Stimulated activated naive B cell treated with anti-CD40 and anti-IgM and Interleukin-4, amounts not matched to agents 10 μg/mL and 1 μg/mL and 100 μg/mL, for 72 hours (primary cell): Measurements from ENCODE around the gene RCSD1.

Source experiments
- ATAC-seq, 2 donors: fragments of 150-1000 bp; cut with Tn5 transposase; replicated peaks; 2 replicates each; pipeline ENCODE4 v1.10.0; 2021; ENCODE audit warnings: moderate library complexity in 1 of 2
- DNase-seq: peaks from one replicate; pipeline ENCODE4 v3.0.0; 2021
- H3K27ac Mint-ChIP-seq: one replicate; pipeline ENCODE4 v1.8.0; 2022; ENCODE audit warnings: mild to moderate bottlenecking, mixed read lengths
- H3K27me3 Mint-ChIP-seq, 2 donors: one replicate each; pipeline ENCODE4 v1.8.0; 2022; ENCODE audit warnings: mixed read lengths in 2 of 2
- H3K36me3 Mint-ChIP-seq, 2 donors: one replicate each; pipeline ENCODE4 v1.8.0; 2022; ENCODE audit warnings: mixed read lengths in 2 of 2, mild to moderate bottlenecking in 1 of 2
- H3K4me1 Mint-ChIP-seq, 2 donors: one replicate each; pipeline ENCODE4 v1.8.0; 2022; ENCODE audit warnings: mixed read lengths in 2 of 2, mild to moderate bottlenecking in 1 of 2
- H3K4me3 Mint-ChIP-seq, 2 donors: one replicate each; pipeline ENCODE4 v1.8.0; 2022; ENCODE audit warnings: mild to moderate bottlenecking in 2 of 2, mixed read lengths in 2 of 2, moderate library complexity in 1 of 2
- H3K9me3 Mint-ChIP-seq, 2 donors: one replicate each; pipeline ENCODE4 v1.8.0; 2022; ENCODE audit warnings: mixed read lengths in 2 of 2, mild to moderate bottlenecking in 1 of 2

RCSD1 gene

GRCh38 chr1:167627615-167627864 is 2.5 kb upstream of the RCSD1 start:
- H3K27me3 Mint-ChIP-seq: no peaks in the 10 kb centered on the region
- peaks cover 50 to 79% of the 10 kb centered on the region in 2 donors for H3K4me1 Mint-ChIP-seq
- peak; percentile 43 to 46 for ATAC-seq
- H3K9me3 Mint-ChIP-seq: peaks cover 0 to 3% of the 10 kb centered on the region in 2 donors
- DNase-seq: no peak
- peak overlapping the region; percentile 92 to 98 for H3K4me3 Mint-ChIP-seq
- peaks cover 7 to 15% of the 10 kb centered on the region in 2 donors for H3K36me3 Mint-ChIP-seq
- peak overlapping the region; percentile 96 for H3K27ac Mint-ChIP-seq

GRCh38 chr1:167627865-167628641 is 2.0 kb upstream of the RCSD1 start:
- DNase-seq (peak; percentile 72), ATAC-seq (peak; percentile 77 to 79)
- Mint-ChIP-seq H3K27me3 (no peaks in the 10 kb centered on the region), H3K9me3 (peaks cover 0 to 3% of the 10 kb centered on the region in 2 donors), H3K27ac (peak overlapping the region; percentile 96), H3K4me3 (peak overlapping the region; percentile 92 to 98), H3K4me1 (peaks cover 49 to 79% of the 10 kb centered on the region in 2 donors), H3K36me3 (peaks cover 8 to 17% of the 10 kb centered on the region in 2 donors)

DNA sequence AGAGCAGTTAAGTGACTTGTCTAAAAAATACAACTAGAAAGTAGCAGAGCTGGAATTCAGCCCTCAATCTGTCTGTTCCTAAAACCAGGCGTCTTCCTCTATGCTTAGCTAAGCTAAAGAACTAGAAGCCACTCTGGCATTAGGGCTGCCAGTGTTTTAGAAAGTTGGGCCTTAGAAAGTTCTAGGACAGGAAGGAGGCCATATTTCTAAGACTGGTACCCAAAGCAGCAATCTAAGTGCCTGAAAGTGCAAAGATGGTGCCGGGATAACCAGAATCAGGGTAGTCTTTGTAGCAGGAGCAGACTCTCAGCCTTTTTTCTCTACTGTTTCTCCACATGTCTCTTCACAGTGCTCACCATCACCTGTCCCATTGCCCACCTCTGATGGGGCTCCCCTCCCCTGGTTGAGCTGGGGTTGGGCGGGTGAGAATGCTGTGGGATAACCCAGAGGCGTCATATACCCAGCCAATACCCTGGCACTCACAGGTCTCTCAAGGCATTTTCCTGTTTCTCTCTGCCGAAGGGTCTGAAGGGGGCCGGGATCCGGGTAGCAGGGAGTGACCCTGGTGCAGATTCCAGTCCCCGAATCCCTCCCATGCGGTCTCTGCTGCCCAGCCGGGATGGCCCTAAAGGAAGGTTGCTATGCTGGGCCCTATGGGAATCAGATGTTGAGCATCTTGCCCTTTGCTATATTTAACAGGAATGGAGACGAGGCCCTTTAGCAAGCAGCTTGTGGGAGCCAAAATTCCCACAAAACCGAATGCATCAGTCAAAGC is 1.1 kb upstream of the RCSD1 start:
- peaks cover 12 to 26% of the 10 kb centered on the region in 2 donors for H3K36me3 Mint-ChIP-seq
- ATAC-seq: no peak
- no peak for DNase-seq
- H3K4me1 Mint-ChIP-seq: peaks cover 51 to 80% of the 10 kb centered on the region in 2 donors
- peak overlapping the region; percentile 92 to 98 for H3K4me3 Mint-ChIP-seq
- H3K27me3 Mint-ChIP-seq: no peaks in the 10 kb centered on the region
- H3K9me3 Mint-ChIP-seq: peaks cover 0 to 3% of the 10 kb centered on the region in 2 donors
- H3K27ac Mint-ChIP-seq: peak overlapping the region; percentile 97

DNA sequence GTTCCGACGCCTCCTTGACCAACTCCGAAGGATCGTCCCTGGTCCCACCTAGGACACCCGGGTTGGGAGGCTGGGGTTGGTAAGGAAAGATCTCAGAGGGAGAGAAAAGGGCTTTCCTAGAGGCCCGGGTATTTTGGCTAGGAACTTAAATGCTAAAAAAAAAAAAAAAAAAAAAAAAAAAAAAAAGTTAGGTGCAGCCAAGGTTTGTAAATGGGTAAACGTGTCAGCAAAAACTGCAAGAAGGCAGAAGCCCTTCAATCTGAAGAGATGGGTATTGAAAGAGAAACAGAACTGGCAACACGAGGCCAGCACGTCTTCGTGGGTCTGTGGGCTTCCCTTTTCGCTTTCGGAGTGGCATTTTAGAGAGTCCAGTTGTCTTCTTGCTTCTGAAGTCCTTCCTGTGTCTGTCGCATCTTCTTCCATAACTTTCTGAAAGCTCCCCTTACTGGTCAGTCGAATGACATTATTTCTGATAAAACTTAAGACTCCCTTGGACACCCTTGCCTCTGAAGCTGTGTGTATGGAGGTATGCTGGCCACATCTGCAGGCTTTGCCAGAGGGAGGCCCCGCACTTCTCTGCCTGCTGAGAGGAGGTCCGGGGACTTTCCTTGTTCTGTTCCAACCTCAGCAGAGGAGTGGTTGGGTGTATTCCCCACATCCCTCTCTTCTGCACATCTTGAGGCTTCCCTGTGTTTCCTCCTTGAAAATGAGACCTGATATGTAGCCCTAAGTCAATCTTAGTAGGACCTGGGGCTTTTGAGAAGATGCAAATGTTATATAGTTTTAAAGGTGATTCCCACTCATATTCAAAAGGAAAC is 745 bp downstream of the RCSD1 start:
- H3K4me1 Mint-ChIP-seq: peaks cover 51 to 84% of the 10 kb centered on the region in 2 donors
- peak overlapping the region; percentile 97 for H3K27ac Mint-ChIP-seq
- peak overlapping the region; percentile 86 to 98 for H3K4me3 Mint-ChIP-seq
- H3K9me3 Mint-ChIP-seq: no peaks in the 10 kb centered on the region
- H3K27me3 Mint-ChIP-seq: no peaks in the 10 kb centered on the region
- no peak for DNase-seq
- peaks cover 13 to 39% of the 10 kb centered on the region in 2 donors for H3K36me3 Mint-ChIP-seq
- peak; percentile 15 to 25 for ATAC-seq

DNA sequence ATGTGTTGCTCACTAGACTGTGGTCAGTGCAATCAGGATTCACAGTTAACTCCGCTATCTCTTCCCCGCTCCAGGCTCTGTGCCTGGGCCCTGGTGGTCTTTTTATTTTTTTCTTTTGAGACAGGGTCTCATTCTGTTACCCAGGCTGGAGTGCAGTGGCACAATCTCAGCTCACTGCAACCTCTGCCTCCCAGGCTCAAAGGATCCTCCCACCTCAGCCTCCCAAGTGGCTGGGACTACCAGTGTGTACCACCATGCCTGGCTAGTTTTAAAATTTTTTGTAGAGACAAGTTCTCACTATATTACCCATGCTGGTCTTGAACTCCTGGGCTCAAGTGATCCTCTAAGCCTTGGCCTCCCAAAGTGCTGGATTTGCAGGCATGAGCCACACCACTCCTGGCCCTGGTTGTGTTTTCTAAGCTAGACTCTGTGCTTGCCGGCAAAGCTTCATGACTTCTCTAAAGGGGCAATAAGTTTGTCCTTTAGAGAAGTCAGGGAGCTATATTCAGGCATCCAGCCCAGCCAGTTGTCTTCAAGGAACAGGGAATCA is 1.4 kb downstream of the RCSD1 start:
- Mint-ChIP-seq H3K4me3 (peak overlapping the region; percentile 86 to 98), H3K9me3 (no peaks in the 10 kb centered on the region), H3K36me3 (peaks cover 13 to 39% of the 10 kb centered on the region in 2 donors), H3K27me3 (no peaks in the 10 kb centered on the region), H3K27ac (peak overlapping the region; percentile 97), H3K4me1 (peaks cover 53 to 86% of the 10 kb centered on the region in 2 donors)
- ATAC-seq (no peak), DNase-seq (no peak)

- H3K9me3 Mint-ChIP-seq: no peaks in the 10 kb centered on the region
- peak overlapping the region; percentile 86 to 98 for H3K4me3 Mint-ChIP-seq
- peaks cover 59 to 92% of the 10 kb centered on the region in 2 donors for H3K4me1 Mint-ChIP-seq
- ATAC-seq: peak in 1 of 2 donors; percentile 14
- no peak for DNase-seq
- peak overlapping the region; percentile 97 for H3K27ac Mint-ChIP-seq
- peaks cover 13 to 44% of the 10 kb centered on the region in 2 donors for H3K36me3 Mint-ChIP-seq
- no peaks in the 10 kb centered on the region for H3K27me3 Mint-ChIP-seq
Measured at GRCh38 chr1:167631936-167632614, 2.0 kb downstream of the RCSD1 start.

DNA sequence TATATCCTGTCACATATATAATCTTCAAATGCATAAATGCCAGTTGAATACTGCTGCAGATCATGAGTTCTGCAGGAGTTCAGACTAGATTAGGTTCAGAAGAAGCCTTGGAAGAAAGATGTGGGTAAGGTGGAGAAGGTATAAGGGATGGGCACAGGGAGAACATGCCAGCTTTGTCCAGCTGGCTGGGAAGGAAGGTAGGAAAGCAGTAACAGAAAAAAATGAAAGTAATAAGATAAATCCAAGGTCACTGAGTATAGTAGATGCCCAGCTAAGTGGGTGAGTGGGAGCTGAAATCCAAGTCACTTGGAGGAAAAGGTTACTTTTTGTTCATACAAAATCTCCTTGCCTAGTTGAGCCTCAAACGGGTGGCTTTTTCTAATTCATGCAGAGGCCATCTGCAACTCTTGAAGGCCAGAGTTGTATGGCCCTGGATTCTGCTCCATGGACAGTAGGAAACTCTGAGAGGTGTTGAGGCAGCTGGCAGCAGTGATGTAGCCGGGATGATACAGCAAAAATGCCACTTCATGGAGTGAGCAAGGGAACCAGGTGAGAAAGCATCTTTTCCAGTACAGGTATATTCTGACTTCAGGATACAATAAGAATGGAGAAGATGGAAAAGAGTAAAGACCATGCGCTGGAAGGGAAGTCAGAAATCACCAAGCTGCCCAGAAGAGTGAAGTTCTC is 3.4 kb downstream of the RCSD1 start:
- no peak for DNase-seq
- peak overlapping the region; percentile 17 to 75 for H3K4me3 Mint-ChIP-seq
- peaks cover 16 to 52% of the 10 kb centered on the region in 2 donors for H3K36me3 Mint-ChIP-seq

DNA sequence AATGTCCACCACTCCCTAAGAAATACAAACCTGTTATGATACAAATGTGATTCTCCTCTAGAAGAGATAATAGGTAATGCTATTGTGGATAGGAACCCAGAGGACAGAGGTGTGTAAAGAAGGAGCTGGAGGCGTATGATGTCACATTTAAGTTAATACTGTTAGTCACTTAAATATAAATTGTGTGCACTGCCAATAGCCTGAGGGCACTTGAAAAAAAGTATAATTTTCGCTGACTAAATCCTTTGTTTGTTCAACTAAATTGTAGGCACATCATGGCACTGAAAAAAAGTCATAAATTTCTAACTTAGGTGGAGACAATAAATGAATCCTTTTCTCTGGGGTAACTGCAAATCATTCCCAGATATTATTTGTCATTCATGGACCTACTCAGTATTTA is 4.4 kb downstream of the RCSD1 start:
- Mint-ChIP-seq H3K9me3 (no peaks in the 10 kb centered on the region), H3K4me1 (peaks cover 54 to 93% of the 10 kb centered on the region in 2 donors), H3K36me3 (peaks cover 16 to 57% of the 10 kb centered on the region in 2 donors), H3K4me3 (peak overlapping the region; percentile 12 to 69), H3K27me3 (no peaks in the 10 kb centered on the region), H3K27ac (peak overlapping the region; percentile 92)
- DNase-seq: no peak
- no peak for ATAC-seq

More for the DNA sequence above, 3.4 kb downstream of the RCSD1 start:
- Mint-ChIP-seq H3K9me3 (no peaks in the 10 kb centered on the region), H3K4me1 (peaks cover 58 to 93% of the 10 kb centered on the region in 2 donors), H3K27ac (peak overlapping the region; percentile 87), H3K27me3 (no peaks in the 10 kb centered on the region)
- no peak for ATAC-seq

GRCh38 chr1:167635156-167635648 is 5.2 kb downstream of the RCSD1 start:
- Mint-ChIP-seq H3K36me3 (peaks cover 18 to 58% of the 10 kb centered on the region in 2 donors), H3K27ac (peak overlapping the region; percentile 86), H3K27me3 (no peaks in the 10 kb centered on the region), H3K4me1 (peaks cover 51 to 96% of the 10 kb centered on the region in 2 donors), H3K9me3 (no peaks in the 10 kb centered on the region), H3K4me3 (no peak overlapping the region)
- ATAC-seq: no peak
- no peak for DNase-seq

GRCh38 chr1:167635941-167636340 is 5.9 kb downstream of the RCSD1 start:
- H3K27me3 Mint-ChIP-seq: no peaks in the 10 kb centered on the region
- H3K9me3 Mint-ChIP-seq: no peaks in the 10 kb centered on the region
- no peak overlapping the region for H3K4me3 Mint-ChIP-seq
- peaks cover 22 to 57% of the 10 kb centered on the region in 2 donors for H3K36me3 Mint-ChIP-seq
- DNase-seq (no peak), ATAC-seq (no peak)
- H3K27ac Mint-ChIP-seq: peak overlapping the region; percentile 63
- H3K4me1 Mint-ChIP-seq: peaks cover 55 to 100% of the 10 kb centered on the region in 2 donors

DNA sequence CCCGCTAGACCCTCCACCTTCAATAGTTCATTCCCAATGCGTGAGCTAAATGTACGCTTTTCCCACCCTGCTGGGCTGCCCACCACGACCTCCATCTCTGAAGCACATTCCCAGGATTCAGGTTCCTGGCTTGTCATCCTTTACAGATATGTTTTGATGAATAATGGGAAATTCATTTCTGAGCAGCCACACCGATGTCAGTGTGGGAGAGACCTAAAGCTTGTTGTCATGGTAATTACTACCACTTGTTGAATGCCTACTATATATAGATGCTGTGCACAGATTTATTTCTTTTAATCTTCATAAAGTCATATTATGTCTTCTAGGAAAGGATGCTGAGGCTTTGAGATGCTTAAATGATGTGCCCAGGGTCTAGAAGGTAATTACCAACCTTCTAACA is 8.0 kb downstream of the RCSD1 start:
- Mint-ChIP-seq H3K27ac (peak overlapping the region; percentile 63), H3K27me3 (no peaks in the 10 kb centered on the region), H3K4me1 (peaks cover 56 to 100% of the 10 kb centered on the region in 2 donors), H3K9me3 (no peaks in the 10 kb centered on the region), H3K4me3 (peak overlapping the region; percentile 14 to 45), H3K36me3 (peaks cover 24 to 64% of the 10 kb centered on the region in 2 donors)
- no peak for DNase-seq
- no peak for ATAC-seq

DNA sequence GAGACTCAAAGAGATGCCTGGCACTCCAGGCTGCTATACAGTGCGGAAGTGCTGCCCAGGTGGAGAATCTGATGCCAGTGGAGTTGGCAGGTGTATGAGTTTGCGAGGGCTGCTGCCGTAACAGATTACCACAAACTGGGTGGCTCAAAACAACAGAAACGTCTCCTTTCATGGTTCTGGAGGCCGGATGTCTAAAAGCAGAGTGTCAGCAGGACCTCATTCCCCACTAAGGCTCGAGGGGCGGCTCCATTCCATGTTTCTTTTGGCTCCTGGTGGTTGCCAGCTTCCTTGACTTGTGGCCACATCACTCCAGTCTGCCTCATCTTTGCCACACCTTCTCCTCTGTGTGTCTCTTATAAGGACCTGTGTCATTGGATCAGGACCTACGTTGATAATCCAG is 10.0 kb downstream of the RCSD1 start:
- H3K4me3 Mint-ChIP-seq: no peak overlapping the region
- H3K27ac Mint-ChIP-seq: peak overlapping the region; percentile 70
- H3K9me3 Mint-ChIP-seq: no peaks in the 10 kb centered on the region
- ATAC-seq: no peak
- no peak for DNase-seq
- peaks cover 57 to 100% of the 10 kb centered on the region in 2 donors for H3K4me1 Mint-ChIP-seq
- H3K36me3 Mint-ChIP-seq: peaks cover 22 to 53% of the 10 kb centered on the region in 2 donors
- no peaks in the 10 kb centered on the region for H3K27me3 Mint-ChIP-seq
